Activated CD8-positive, alpha-beta memory T cell treated with anti-CD3 and anti-CD28 coated beads, Interleukin-2, amount 50 U/mL, for 24 hours (primary cell): ENCODE data around the gene ERMAP.
"Not testable (repeated sequence)": the region's sequence is repeated elsewhere in the genome, so short reads cannot be mapped to it uniquely, and the experiment has no call there.

Experiments
- DNase-seq: peaks from one replicate; pipeline ENCODE4 v3.0.0-alpha.2; 2020; ENCODE audit errors: extremely low read depth

The ERMAP gene

DNA sequence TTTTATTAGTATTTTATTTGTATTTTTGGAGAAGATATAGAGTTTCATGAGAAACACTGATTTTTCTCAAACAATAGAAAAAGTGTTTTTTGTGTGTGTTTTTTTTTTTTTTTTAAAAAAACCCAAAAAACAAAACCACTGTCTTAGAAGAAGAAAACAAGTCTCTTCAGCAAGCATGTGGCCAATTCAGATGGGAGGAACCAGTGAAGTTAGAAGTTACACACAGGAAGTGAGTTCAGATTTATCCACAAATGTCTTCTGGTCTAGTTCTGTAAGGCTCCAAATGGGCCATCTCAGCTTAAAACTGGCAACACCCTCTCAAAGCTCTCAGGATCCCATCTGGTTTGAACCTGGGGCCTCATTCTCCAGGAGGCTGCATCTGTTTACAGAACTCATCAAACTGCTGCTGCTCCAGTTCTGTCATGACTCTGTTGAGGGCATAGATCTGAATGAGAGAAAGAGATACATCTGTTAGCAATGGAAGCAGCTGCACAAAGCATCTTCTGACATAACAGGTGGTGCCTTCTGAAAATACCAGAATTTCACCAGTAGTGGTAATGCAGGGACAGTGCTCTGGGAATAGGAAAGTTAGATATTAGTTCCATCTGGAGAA is 9.8 kb upstream of the ERMAP start:
- no peak for DNase-seq

DNA sequence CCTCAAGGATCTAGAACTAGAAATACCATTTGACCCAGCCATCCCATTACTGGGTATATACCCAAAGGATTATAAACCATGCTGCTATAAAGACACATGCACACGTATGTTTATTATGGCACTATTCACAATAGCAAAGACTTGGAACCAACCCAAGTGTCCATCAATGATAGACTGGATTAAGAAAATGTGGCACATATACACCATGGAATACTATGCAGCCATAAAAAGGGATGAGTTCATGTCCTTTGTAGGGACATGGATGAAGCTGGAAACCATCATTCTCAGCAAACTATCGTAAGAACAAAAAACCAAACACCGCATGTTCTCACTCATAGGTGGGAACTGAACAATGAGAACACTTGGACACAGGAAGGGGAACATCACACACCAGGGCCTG is 2.1 kb upstream of the ERMAP start:
- DNase-seq = not testable (repeated sequence)

DNA sequence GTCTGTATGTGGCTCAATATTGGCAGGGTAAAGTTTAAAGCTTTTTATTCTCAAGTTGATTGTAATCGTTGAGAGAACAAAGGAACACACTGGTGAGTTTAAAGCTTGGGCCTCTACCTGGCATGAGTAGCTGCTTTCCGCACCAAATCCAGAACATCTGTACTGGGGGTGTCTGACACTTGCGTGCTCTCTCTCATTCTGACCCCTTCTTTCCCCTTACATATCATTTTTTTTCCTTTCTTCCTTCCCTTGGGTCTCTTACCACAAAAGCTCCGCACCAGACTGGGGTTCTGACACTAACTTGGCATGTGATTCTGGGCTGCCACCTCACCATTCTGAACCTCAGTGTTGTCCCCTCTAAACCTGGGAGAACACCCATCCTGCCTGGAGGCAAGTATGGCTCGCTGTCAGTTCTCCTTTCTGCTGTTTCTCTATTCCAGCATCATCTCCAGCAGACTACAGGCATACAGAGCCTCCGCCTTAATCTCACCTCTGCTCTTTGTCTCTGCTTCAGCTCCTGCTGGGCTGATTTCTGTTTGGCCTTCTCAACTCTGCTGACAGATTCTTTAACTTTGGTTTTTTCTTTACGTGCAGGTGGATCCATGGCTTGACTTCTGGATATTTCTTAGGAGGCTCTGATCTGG is 859 bp upstream of the ERMAP start:
- no peak for DNase-seq

DNA sequence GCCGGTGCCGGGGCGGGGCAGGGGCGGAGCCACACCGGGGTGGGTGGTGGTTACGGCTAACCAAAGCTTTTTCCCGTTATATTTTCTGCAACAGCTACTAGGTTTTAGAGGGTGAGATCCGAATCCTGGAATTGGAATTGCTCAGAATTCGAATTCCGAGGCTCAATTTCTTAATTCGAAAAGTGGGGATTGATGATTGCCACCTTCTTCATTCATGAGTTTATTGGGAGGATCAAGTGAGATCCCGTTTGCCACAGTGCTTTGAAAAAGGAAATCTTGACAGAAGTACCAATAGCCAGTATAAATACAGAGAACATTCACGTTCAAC is 482 bp downstream of the ERMAP start:
- DNase-seq = no peak

DNA sequence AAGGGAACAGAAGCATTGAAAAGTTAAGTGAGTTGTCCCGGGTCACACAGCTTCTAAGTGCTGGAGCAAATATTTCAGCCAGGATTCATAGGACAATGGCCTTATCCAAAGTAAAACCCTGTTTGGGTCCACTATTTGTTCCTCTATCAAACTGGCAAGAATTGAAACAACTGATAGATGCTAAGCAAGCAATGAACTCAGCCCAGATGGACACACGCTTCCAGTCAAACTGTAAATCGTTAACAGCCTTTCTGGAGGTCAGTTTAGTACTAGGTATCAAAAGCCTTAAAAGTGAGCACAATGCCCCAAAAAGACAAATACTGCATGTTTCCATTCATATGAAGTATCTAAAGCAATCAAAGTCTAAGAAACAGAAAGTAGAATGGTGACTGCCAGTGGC is 1.1 kb downstream of the ERMAP start:
- DNase-seq = no peak

DNA sequence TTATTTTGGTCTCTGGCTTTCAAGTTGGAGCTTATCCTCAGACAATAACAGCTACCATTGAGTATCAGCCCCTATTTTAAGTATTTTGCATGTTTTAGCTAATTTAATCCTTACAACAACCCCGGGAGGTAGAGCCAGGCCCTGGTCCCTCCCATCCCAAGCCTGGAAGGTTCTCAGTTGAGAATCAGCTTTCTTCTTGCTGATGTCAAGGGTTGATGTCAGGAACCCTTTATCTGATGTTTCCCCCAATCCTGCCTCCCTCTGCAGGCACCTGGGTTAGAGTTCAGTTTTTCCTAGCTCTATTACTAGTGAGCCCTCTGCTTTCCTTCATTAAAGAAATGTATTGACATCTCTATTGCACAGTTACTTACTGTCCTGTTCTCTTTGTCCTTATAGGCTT is 3.9 kb downstream of the ERMAP start:
- no peak for DNase-seq

DNA sequence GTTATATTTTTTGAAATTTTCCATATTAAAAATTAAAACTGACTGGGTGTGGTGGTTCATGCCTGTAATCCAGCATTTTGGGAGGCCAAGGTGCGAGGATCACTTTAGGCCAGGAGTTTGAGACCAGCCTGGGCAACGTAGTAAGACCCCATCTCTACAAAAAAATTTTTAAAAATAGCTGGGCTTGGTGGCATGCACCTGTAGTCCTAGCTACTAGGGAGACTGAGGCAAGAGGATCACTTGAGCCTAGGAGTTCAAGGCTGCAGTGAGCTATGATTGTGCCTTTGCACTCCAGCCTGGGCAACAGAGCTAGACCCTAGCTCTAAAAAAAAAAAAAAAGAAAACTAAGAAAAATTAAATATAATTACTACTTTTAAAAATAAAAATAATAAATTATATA is 4.8 kb downstream of the ERMAP start:
- DNase-seq = no peak

DNA sequence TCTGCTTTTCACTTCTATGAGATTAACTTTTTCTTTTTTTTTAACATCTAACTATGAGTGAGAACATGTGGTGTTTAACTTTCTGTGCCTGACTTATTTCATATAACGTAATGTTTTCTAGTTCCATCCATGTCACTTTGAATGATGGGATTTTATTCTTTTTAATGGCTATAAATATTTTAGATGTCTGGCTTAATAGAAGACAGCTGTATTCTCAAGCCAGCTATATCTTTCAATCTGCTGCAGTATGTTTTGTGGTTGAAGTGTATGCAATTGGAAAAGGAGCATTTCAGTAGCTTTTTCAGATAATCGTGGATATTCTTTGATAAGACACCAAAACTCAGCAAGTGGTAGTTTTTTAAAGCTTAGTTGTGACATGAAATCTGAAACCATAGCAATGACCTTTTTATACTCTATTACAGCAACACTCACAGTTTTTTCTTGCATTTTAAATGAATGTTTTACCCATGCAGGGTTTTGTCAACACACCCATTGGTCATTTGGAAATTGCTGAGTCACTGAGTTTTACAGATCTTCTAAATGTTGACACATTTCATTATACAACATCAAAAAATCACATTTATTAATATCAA is 6.0 kb downstream of the ERMAP start:
- no peak for DNase-seq

DNA sequence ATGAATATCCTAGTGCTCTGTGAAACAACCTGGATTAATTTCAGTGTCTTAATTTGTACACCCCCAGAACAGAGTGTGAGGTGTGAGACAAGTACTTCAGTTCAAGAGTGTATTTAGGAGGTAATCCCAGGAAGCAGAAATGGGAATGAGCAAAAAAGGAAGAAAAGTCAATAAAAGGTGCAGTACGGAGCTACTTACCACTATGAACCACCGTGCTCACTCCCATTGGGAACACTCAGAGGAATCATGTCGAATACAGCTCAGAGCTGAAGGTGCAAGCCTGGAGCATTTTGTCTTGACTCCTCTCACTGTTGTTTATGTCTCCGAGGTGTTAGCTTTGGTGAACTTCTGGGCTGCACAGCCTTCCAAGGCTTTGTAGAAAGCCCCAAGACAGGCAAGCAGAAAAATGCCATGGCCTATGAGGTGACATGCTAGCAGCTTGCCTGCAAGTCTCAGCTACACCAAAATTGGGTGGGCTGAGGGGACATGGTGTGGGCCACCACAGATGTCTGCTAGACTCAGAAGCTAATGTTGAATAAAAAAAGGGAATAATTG is 7.6 kb downstream of the ERMAP start:
- DNase-seq = no peak

DNA sequence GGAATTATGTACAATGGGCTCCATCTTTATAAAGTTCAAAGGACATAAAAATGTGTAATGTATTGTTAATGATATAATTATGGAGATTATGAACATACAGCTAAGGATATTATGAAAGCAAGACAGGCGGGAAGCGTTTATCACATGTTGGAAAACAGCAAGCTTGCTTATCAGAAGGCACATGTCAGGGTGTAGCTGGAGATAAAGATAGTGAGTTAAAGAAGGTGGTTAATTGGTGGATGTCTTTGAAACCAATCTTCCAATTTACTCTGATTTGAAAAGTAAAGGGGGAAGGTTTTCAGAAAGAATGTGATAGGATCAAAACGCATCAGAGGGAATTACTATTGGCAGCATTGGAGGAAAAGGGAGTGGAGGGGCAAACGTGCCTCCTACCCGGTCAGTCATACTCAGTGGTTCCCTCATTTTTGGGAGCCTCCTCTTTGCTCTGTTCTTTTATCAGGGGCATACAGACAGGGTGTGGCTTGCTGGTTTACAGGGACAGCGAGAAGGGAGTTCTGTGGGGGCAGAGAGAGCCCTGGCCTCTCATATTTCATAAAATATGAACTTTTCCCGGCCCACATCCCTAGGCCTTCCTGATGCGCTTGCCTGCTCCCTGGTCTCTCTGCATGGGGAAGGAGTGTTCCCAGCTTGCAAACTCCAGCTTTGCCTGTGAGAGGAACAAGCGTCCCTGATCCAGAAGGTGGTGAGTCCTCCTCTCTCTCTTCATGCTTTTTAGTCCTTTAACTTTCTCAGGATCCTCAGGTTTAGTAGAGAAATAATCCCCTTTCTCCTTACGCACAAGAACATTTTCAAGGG is 8.3 kb downstream of the ERMAP start:
- no peak for DNase-seq

DNA sequence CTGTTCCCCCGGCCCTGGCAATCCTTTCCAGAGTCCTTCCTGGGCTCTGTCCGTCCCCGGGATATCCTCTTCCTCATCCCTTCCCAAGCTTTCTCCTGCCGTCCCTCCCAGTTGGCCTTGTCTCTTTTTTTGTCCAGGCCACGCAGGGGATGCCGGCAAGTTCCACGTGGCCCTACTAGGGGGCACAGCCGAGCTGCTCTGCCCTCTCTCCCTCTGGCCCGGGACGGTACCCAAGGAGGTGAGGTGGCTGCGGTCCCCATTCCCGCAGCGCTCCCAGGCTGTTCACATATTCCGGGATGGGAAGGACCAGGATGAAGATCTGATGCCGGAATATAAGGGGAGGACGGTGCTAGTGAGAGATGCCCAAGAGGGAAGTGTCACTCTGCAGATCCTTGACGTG is 13.7 kb downstream of the ERMAP start:
- no peak for DNase-seq

DNA sequence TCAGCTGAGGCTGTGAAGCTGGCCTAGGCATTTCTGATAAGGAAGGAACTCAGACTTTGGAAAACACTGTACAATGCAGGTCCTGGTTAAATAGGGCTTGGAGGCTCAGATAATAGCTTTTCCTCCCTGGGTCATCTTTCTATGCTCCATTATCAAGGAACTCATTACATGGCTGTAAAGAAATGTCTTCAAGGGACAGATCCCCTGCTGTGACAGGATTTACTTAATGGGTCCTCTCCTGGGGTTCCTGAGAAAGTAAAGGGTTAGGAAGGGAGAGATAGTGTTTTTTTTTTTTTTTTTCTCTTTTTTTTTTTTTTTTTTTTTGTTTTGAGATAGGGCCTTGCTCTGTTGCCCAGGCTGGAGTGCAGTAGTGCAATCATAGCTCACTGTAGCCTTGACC is 14.4 kb downstream of the ERMAP start:
- DNase-seq = no peak

DNA sequence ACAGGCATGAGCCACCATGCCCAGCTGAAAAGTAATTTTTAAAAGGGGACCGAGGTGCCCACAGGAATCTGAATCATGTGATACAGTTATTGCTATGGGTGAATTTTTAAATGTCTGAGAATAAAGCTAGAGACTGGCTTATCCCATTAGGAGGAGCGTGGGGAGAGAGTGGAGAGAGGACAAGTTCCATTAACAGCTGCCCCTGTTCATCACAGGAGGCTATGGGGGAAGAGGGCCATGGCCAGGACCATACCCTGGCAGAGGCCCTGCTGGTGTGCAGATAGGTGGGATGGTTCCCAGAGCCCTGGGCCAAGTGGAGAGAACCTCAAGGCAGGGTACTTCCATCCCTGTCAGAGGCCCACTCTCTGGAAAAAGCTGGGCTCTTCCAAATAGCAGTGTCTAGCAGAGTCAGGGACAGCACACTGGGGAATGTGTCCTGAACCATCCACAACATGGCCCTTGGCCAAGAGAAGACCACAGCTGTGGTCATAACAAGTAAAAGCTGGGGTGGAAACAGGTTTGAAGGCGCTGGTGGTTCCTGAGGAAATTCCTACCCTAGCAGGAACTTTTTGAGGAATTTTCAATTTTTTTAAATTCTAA is 15.8 kb downstream of the ERMAP start:
- DNase-seq = no peak

DNA sequence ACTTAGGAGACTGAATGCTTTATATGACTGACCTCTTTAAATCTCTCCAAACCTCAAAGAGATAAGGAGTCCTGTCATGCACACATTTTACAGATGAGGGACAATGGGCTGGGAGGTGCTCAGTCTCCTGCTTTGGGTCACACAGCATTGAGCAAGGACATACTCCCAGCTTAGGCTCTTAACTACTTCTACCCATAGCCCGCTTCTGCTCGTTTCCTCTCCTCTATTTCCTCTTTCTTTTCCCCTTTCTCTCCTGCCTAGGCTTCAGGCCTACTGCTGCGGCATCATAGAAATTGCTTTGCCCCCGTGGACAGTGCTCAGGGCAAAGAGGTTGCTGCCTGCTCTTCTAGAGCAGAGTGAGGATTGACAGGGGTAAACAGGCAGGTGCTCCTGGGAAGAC is 17.1 kb downstream of the ERMAP start:
- DNase-seq = no peak

DNA sequence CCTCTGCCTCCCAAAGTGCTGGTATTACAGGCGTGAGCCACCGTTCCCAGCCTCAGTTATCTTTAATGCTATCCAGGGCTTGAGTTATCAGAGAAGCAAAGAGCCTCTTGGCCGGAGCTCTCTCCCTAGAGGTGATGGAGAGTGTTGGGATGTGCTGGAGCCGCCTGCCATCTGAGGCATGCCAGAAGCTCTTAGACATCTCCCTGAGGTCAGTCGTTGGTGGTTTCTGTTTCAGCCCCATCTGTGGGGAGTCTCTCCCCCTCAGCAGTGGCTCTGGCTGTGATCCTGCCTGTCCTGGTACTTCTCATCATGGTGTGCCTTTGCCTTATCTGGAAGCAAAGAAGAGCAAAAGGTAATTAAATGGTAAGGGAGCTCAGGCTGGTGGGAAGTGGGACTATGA is 17.9 kb downstream of the ERMAP start:
- no peak for DNase-seq

DNA sequence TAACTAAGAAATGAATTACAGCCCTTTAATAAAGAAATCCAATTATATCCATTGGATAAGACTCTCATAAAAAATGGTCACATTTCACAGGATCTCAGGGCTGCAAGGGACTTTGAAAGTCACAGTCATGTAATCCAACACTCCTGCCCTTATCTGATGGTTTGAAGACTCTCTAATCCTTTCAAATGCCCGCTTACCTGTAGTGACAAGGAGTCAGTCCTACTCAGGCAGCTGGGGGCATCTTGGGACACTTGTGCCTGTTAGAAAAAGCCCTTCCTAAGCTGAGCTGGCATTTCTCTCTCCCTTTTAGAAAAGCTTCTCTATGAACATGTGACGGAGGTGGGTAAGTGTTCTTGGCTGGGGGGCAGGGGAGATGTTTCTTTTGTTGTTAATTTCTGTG is 18.5 kb downstream of the ERMAP start:
- no peak for DNase-seq

DNA sequence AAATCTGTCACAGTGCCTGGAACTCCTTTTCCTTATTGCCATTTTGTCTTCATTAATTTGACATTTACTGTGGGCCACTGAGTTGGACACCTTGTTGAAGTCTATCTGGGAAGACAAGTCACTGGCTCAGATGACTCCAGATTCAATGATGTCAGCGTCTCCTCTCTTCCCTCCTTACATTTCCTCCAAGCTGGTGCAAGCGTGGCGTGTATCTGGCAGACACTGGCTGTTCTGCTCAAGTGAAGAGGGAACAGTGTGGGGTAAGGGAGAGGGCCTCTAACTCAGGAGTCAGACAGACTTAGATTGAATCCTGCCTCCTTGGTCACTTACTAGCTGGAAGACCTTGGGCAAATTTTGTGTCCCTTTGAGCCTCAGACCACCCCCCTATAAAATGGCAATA is 20.8 kb downstream of the ERMAP start:
- no peak for DNase-seq

DNA sequence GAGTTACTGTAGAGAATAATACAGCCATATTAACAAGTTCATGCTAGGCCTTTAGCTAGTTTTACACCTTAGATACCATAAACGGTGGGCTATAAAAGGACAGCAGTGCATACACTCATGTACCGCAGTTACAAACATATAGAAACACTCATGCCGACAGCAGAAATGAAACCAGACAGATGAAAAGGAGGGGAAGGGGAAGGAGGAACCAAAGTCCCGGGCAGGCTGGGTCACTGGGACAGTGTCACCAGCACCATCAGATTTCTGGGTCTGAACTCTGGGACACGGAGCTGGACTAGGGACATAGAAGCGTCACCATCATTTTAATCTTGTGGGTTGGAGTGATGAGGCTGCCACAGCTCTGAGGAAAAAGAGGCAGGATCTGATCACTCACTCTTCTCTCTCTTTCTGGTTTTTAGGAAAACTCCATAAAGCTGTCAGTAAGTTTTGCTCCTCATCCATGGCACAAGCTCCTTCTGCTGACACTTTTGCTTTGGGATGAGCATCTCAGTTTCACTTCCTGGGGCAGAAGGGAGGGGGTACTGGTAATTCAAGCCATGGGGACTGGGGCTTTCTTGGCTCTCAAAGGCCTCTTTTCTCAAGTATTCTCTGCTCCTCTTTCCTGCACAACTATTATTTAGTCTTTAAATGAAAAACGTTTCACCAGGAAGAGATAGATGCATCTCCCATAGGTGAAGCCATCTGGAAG is 21.7 kb downstream of the ERMAP start:
- DNase-seq = no peak

DNA sequence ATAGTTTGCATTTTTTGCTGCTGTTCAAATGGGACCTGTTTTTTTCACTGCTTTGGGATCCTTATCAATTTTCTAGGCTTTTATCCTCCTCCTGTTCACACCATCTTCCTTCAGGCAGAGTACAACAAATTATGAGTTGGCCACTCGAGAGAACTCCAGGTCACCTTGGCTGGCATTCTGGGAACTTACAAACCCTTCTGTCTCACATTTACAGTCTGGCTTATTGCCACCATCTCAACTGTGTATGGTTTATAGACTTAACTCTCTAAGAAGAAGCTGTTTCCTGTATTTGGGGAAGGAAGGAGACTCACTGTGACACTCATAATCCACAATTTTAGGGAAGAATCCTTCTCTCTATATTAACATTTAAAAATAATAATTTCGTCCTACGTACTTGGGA is 24.1 kb downstream of the ERMAP start:
- DNase-seq = no peak

DNA sequence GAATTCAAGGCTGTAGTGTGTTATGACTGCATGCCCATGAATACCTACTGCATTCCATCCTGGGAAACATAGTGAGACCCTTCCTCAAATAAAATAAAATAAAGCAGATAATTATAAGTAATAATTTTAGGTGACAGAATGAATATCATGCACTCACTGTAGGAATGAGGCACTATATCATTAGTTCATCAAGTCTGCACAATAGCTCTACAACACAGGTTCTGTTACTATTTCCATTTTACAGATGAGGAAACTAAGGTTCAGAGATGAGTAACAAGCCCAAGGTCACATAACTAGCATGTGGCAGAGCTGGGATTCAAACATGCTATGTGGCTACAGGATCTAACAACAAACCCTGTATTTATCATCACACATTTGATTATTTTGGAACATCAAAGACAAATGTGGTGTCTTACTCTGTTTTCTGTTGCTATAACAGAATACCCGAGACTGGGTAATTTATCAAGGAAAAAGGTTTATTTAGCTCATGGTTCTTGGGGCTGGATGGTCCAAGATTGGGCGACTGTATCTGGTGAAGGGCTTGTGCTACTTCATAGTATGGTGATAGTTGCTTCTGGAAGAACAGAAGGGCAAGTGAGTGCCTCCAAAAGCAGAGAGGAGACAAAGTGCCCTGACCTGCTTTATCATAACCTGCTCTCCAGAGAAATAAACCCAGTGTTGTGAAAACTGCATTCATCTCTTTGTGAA is 24.7 kb downstream of the ERMAP start:
- no peak for DNase-seq

DNA sequence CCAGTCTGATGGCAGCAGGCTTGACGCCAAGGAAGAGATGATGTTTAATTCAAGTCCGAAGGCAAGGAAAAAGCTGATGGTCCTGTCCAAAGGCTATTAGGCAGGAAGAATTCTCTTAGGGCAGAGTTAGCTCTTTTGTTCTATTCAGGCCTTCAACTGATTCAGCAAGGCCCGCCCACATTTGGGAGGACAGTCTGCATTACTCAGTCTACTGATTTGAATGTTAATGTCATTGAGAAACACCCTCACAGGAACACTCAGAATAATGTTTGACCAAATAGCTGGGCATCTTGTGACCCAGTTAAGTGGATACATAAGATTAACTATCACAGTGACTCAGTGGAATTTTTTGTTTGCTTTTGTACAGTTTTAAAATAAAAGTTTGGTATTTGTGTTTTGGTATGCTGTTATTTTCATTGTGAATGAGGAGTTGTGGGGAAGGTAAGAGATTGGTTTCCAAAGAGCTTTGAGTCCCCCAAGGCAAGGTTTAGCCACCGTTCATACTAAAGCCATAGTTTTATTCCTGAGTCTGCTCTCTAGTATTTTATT is 27.7 kb downstream of the ERMAP start:
- no peak for DNase-seq
